ENCODE data around the gene PRRT2. TPM values are rescaled to one million over a fixed set of nuclear protein-coding genes. Genes with fewer than 3 reads are reported as not detected.

Gene PRRT2
- total RNA-seq = 0.26 and 0.56 TPM in 2 replicates

GRCh38 chr16:29811896-29812665 lies at the start of gene PRRT2:
PRRT2 (plus strand) TSS chr16:29812193; CDS start chr16:29813055, 862 bp downstream.

GRCh38 chr16:29777576-29778350 lies 34.2 kb upstream of the PRRT2 start, which contains the start of gene ZG16:
ZG16 (plus strand) TSS chr16:29778256; CDS start chr16:29779267, 1,011 bp downstream.

GRCh38 chr16:29790183-29790948 lies 21.6 kb upstream of the PRRT2 start, which contains the start of gene KIF22:
KIF22 (plus strand) TSS chr16:29790751; CDS start chr16:29790760, 9 bp downstream.

GRCh38 chr16:29806099-29806579 lies 5.9 kb upstream of the PRRT2 start, which contains the start of gene MAZ:
MAZ (plus strand) TSS chr16:29806529; CDS start chr16:29806702, 173 bp downstream.

GRCh38 chr16:29815793-29816693 lies 4.0 kb downstream of the PRRT2 start, which contains the start of gene PAGR1:
PAGR1 (plus strand) TSS chr16:29816152; CDS start chr16:29816526, 374 bp downstream.

GRCh38 chr16:29820271-29820701 lies 8.3 kb downstream of the PRRT2 start, which contains the start of gene MVP:
MVP (plus strand) TSS chr16:29820462; CDS start chr16:29830550, 10,088 bp downstream.

GRCh38 chr16:29862884-29863668 lies 51.1 kb downstream of the PRRT2 start, which contains the start of gene CDIPT:
CDIPT (minus strand) TSS chr16:29863226; CDS start chr16:29862857, 369 bp downstream.

Other genes with a start within 250 kb of the PRRT2 start
- gene SPN, start 148.9 kb upstream of the PRRT2 start, total RNA-seq = not detected in 2 replicates
- 2.9 and 3.8 TPM in 2 replicates for gene QPRT, start 133.0 kb upstream of the PRRT2 start, total RNA-seq
- gene C16orf54, start 66.2 kb upstream of the PRRT2 start, total RNA-seq = not detected in 2 replicates
- gene ZG16, start 33.9 kb upstream of the PRRT2 start, total RNA-seq = not detected in 2 replicates
- 21.1 and 45.7 TPM in 2 replicates for gene KIF22, start 21.4 kb upstream of the PRRT2 start, total RNA-seq
- 141 and 150 TPM in 2 replicates for gene MAZ, start 5.7 kb upstream of the PRRT2 start, total RNA-seq
- gene PAGR1, start 4.0 kb downstream of the PRRT2 start, total RNA-seq = 15.4 and 21.0 TPM in 2 replicates
- 440 and 506 TPM in 2 replicates for gene MVP, start 8.3 kb downstream of the PRRT2 start, total RNA-seq
- gene CDIPT, start 51.0 kb downstream of the PRRT2 start, total RNA-seq = 78.7 and 87.2 TPM in 2 replicates
- gene SEZ6L2, start 87.4 kb downstream of the PRRT2 start, total RNA-seq = 6.3 and 10.3 TPM in 2 replicates
- 5.5 and 7.8 TPM in 2 replicates for gene ASPHD1, start 88.3 kb downstream of the PRRT2 start, total RNA-seq
- 4.2 and 4.8 TPM in 2 replicates for gene KCTD13, start 114.0 kb downstream of the PRRT2 start, total RNA-seq
- gene TMEM219, start 149.9 kb downstream of the PRRT2 start, total RNA-seq = 80.6 and 84.0 TPM in 2 replicates
- gene TAOK2, start 161.7 kb downstream of the PRRT2 start, total RNA-seq = 49.4 and 60.4 TPM in 2 replicates
- gene HIRIP3, start 183.4 kb downstream of the PRRT2 start, total RNA-seq = 10.3 and 11.8 TPM in 2 replicates
- gene INO80E, start 184.0 kb downstream of the PRRT2 start, total RNA-seq = 16.6 and 20.0 TPM in 2 replicates
- gene DOC2A, start 198.8 kb downstream of the PRRT2 start, total RNA-seq = 0.26 and 0.31 TPM in 2 replicates
- gene C16orf92, start 211.0 kb downstream of the PRRT2 start, total RNA-seq = not detected in 2 replicates
- gene TLCD3B, start 219.1 kb downstream of the PRRT2 start, total RNA-seq = 0.19 and 0.40 TPM in 2 replicates